Natural killer cell (primary cell): ENCODE measurements around the gene PRSS33. TPM values are rescaled to one million over a fixed set of nuclear protein-coding genes. Genes with fewer than 3 reads are reported as not detected.

Experiments used
- ATAC-seq, 3 donors: fragments of 150-1000 bp in 2 of 3; fragments of 200-7000 bp in 1 of 3; cut with Tn5 transposase; 1 replicate in 1 of 3; 2 replicates in 2 of 3; pipeline ENCODE4 v1.10.0; 2021; ENCODE audit warnings: mild to moderate bottlenecking in 2 of 3, moderate library complexity in 2 of 3
- DNase-seq, 2 donors: peaks; one replicate each; pipeline versions ENCODE4 v3.0.0 to v3.0.0-alpha.2; 2013 to 2021; ENCODE audit warnings: mixed read lengths in 1 of 2
- H3K27ac ChIP-seq: one replicate; pipeline ENCODE4 v1.5.1; 2013; ENCODE audit warnings: mild to moderate bottlenecking, low read length
- H3K27me3 ChIP-seq: one replicate; pipeline ENCODE4 v1.6.1; 2013; ENCODE audit warnings: low read length; ENCODE audit not compliant: control insufficient read depth, insufficient read depth
- H3K36me3 ChIP-seq: one replicate; pipeline ENCODE4 v1.6.1; 2013; ENCODE audit warnings: low read length; ENCODE audit not compliant: control insufficient read depth, insufficient read depth
- H3K4me1 ChIP-seq: one replicate; pipeline ENCODE4 v1.6.1; 2013; ENCODE audit warnings: low read length; ENCODE audit not compliant: control insufficient read depth, insufficient read depth
- H3K4me3 ChIP-seq: one replicate; pipeline ENCODE4 v1.5.1; 2013; ENCODE audit warnings: low read length
- H3K9me3 ChIP-seq: one replicate; pipeline ENCODE4 v1.6.1; 2013; ENCODE audit warnings: low read length; ENCODE audit not compliant: control insufficient read depth, insufficient read depth
- H3K27ac Mint-ChIP-seq, 2 donors: one replicate each; pipeline ENCODE4 v1.8.0; 2022; ENCODE audit warnings: mild to moderate bottlenecking in 2 of 2, mixed read lengths in 2 of 2, moderate library complexity in 1 of 2
- H3K27me3 Mint-ChIP-seq, 2 donors: one replicate each; pipeline ENCODE4 v1.8.0; 2022; ENCODE audit warnings: low read depth in 2 of 2, mixed read lengths in 2 of 2
- H3K36me3 Mint-ChIP-seq: one replicate; pipeline ENCODE4 v1.8.0; 2022; ENCODE audit warnings: mixed read lengths
- H3K4me1 Mint-ChIP-seq, 2 donors: one replicate each; pipeline ENCODE4 v1.8.0; 2022; ENCODE audit warnings: mixed read lengths in 2 of 2
- H3K4me3 Mint-ChIP-seq: one replicate; pipeline ENCODE4 v1.8.0; 2022; ENCODE audit warnings: mild to moderate bottlenecking, moderate library complexity, mixed read lengths
- H3K9me3 Mint-ChIP-seq, 2 donors: one replicate each; pipeline ENCODE4 v1.8.0; 2022; ENCODE audit warnings: mixed read lengths in 2 of 2
- WGBS: methylation state at CpG from one replicate; pipeline ENCODE4 v1.1.7; 2013; ENCODE audit warnings: missing lambda C conversion rate; ENCODE audit not compliant: insufficient coverage; 5-methylcytosine and 5-hydroxymethylcytosine counted together
- intact Hi-C: fragments of 100-400 bp; cut with micrococcal nuclease; formaldehyde crosslinking; loops from one replicate; pipeline ENCODE4 v1.14.2; 2022
- total RNA-seq, 4 donors: library from RNA; stranded (reverse); fragments of 120-200 nt in 1 of 4; gene quantifications; one replicate each; pipeline versions ENCODE4 v1.2.3 to v1.2.4, GENCODE V29; 2013 to 2022
- TF ChIP-seq, protein P1 (sequence below): fragments of 200-600 bp; IDR thresholded peaks from one replicate; pipeline ENCODE4 v1.8.0; 2022; ENCODE audit warnings: antibody characterized with exemption

The PRSS33 gene
- total RNA-seq, 3 donors from 2014 or later (not counting 1 experiment from before 2014, with no cell fraction given) = 0.20 to 0.63 (median 0.54) TPM

DNA sequence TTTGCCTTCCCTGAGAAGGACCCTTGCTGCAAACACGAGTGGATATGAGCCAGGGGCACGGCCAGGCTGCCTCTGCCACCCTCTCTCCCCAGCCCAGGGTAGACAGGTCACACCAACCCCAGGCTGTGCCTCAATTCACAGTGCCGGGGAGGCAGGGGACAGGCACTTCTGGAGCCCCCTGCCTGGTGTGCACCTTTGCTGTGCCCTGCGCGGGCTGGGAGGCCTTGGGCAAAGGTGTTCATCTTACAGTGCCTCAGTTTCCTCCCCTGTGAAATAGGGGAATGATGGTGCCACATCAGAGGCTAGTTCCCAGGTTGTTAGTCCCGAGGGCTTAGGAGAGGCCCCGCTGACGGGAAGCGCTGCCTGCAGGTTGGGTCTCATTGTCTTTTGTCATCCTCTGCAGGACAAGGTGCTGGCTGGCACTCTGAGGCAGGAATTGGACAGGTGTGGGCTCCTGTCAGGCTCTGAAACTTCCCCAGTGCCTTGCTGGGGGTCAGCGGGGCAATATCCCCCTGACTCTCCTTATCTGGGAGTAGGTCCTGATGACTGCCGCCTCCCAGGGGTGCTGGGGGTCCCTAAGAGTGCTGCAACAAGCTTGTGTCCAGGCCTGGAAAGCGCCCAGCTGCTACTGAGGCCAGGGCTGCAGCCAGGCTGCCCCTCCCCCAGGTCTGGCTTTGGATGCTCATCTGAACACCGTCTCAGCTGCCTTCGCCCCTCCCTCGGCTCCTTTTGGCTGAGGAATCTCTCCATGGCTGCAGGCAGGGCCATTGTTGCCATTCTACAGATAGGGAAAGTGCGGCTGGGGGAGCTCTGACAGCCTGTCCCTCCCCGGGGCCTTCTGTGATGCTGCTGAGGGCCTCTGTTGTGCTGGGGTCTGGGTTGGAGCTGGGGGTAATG, 32.8 kb upstream of the PRSS33 start:
- Mint-ChIP-seq H3K9me3 (no peaks in the 10 kb centered on the region), H3K36me3 (no peaks in the 10 kb centered on the region), H3K27ac (no peak overlapping the region), H3K4me3 (no peak overlapping the region), H3K27me3 (no peaks in the 10 kb centered on the region), H3K4me1 (no peaks in the 10 kb centered on the region)
- no peak overlapping the region for H3K4me3 ChIP-seq
- H3K27ac ChIP-seq = no peak overlapping the region
- H3K9me3 ChIP-seq = no peaks in the 10 kb centered on the region
- 79% methylated on average over 17 of the region's 17 CpGs for WGBS
- intact Hi-C loops = no loop called here
- ATAC-seq = no peak
- no peaks in the 10 kb centered on the region for H3K36me3 ChIP-seq
- TF ChIP-seq, protein P1, sequence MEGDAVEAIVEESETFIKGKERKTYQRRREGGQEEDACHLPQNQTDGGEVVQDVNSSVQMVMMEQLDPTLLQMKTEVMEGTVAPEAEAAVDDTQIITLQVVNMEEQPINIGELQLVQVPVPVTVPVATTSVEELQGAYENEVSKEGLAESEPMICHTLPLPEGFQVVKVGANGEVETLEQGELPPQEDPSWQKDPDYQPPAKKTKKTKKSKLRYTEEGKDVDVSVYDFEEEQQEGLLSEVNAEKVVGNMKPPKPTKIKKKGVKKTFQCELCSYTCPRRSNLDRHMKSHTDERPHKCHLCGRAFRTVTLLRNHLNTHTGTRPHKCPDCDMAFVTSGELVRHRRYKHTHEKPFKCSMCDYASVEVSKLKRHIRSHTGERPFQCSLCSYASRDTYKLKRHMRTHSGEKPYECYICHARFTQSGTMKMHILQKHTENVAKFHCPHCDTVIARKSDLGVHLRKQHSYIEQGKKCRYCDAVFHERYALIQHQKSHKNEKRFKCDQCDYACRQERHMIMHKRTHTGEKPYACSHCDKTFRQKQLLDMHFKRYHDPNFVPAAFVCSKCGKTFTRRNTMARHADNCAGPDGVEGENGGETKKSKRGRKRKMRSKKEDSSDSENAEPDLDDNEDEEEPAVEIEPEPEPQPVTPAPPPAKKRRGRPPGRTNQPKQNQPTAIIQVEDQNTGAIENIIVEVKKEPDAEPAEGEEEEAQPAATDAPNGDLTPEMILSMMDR = no peak
- no peaks in the 10 kb centered on the region for H3K27me3 ChIP-seq
- peaks cover 3% of the 10 kb centered on the region for H3K4me1 ChIP-seq
- no peak for DNase-seq

DNA sequence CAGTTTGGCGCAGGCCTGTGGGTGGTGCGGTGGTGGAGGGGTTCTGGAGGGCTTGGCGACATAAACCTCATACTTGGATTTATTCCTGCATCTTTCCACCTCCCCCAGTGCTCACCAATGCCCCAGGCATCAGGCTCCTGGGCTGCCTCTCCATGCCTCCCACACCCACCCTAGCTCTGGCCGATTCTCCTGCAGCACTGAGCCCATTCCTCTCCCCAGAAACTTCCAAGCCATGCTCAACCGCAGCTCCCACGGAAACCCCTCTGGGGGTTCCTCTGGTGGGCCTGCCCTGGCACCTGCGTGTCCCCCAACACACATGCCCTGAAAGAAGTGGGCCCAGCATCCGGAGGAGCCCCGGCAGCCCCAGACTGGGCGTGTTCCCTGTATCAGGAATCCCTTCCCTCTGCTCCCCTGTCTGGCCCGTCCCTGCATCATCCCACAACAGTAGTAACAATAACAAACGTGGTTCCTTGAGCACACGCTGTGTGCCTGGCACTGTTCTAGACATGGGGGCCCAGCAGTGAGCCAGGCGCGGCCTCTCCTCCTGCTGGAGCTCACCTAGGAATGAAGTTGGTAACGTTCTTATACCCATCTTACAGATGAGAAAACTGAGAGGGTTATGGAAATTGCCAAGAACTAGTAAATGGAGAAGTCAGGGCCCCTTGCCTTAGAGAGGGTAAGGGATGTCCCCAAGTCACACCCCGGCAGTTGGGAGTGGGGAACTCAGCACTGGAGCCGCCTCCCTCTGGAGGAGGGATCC, 32.0 kb upstream of the PRSS33 start:
- TF ChIP-seq, protein P1 = no peak

GRCh38 chr16:2818272-2818876, 31.0 kb upstream of the PRSS33 start:
- Histone ChIP-seq H3K27me3 (no peaks in the 10 kb centered on the region), H3K9me3 (no peaks in the 10 kb centered on the region), H3K4me1 (peaks cover 3% of the 10 kb centered on the region), H3K4me3 (no peak overlapping the region), H3K27ac (no peak overlapping the region), H3K36me3 (no peaks in the 10 kb centered on the region)
- Mint-ChIP-seq H3K27ac (no peak overlapping the region), H3K9me3 (no peaks in the 10 kb centered on the region), H3K4me3 (peak overlapping the region; percentile 28), H3K4me1 (no peaks in the 10 kb centered on the region), H3K27me3 (no peaks in the 10 kb centered on the region), H3K36me3 (no peaks in the 10 kb centered on the region)
- ATAC-seq = no peak
- TF ChIP-seq, protein P1 = no peak
- 93% methylated on average over 10 of the region's 10 CpGs for WGBS
- DNase-seq = no peak
- intact Hi-C loops = no loop called here

More for the DNA sequence above, 32.0 kb upstream of the PRSS33 start:
- Mint-ChIP-seq H3K27ac (no peak overlapping the region), H3K4me1 (no peaks in the 10 kb centered on the region), H3K9me3 (no peaks in the 10 kb centered on the region), H3K4me3 (no peak overlapping the region), H3K36me3 (no peaks in the 10 kb centered on the region), H3K27me3 (no peaks in the 10 kb centered on the region)
- 85% methylated on average over 16 of the region's 18 CpGs for WGBS
- no peaks in the 10 kb centered on the region for H3K36me3 ChIP-seq
- DNase-seq (no peak), ATAC-seq (no peak)
- H3K4me1 ChIP-seq = peaks cover 3% of the 10 kb centered on the region
- H3K4me3 ChIP-seq = no peak overlapping the region
- H3K27me3 ChIP-seq = no peaks in the 10 kb centered on the region
- intact Hi-C loops = no loop called here
- H3K9me3 ChIP-seq = no peaks in the 10 kb centered on the region
- no peak overlapping the region for H3K27ac ChIP-seq
